ENCODE data around the gene CCDC71. TPM values are rescaled to one million over a fixed set of nuclear protein-coding genes. Genes with fewer than 3 reads are reported as not detected.

CCDC71 gene
- total and polyA plus RNA-seq, 9 of the 15 experiments (the other 6 are each of a cell fraction or from before 2014, with no cell fraction given), result 0.13 to 19.3 (median 14.3) TPM

DNA sequence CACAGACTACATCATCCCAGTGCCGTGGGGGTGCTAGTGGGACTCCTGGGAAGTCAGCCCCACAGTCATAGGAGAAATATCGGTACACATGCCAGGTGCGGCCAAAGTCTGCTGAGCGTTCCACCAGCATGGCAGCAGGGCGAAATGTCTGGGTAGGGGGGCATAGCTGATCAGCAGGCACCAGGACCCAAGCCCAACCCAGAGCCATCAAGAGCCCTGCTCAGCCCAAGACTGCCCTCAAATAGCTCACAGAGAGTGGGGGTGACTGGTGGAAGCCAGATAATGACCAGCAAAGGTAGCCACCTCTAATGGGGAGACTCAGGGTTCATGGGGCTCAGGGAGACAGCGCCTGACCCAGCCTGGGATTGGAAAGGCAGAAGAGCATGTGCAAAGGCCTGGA is 34.6 kb downstream of the CCDC71 start:
- Histone ChIP-seq H3K27me3 (ENCODE audit: control insufficient read depth in 2 of 2, insufficient read depth in 2 of 2, low read length in 2 of 2) (no peaks in the 10 kb centered on the region), H3K4me2 (ENCODE audit: insufficient read depth, low read length) (no peak overlapping the region), H3K36me3 (ENCODE audit: control insufficient read depth, insufficient read depth, low read length) (no peaks in the 10 kb centered on the region), H3K4me1 (replicated peaks in 1 of 2; ENCODE audit: control insufficient read depth in 2 of 2, insufficient read depth in 2 of 2, low read length in 2 of 2) (peaks cover 2 to 32% of the 10 kb centered on the region in 2 experiments; a peak in 4 of 5 replicates), H4K20me1 (replicated peaks; ENCODE audit: control insufficient read depth, insufficient read depth, low read length) (no peaks in the 10 kb centered on the region), H3K79me2 (ENCODE audit: control insufficient read depth, insufficient read depth, low read length) (no peaks in the 10 kb centered on the region; the same call in 2 of the 3 replicates), H2AFZ (ENCODE audit: low read depth, low read length) (no peak overlapping the region), H3K9me3 (replicated peaks; ENCODE audit: control insufficient read depth, insufficient read depth, low read depth, low read length) (no peaks in the 10 kb centered on the region), H3K9me1 (ENCODE audit: control insufficient read depth, insufficient read depth, low read length) (no peaks in the 10 kb centered on the region), H3K9ac (ENCODE audit: insufficient read depth in 1 of 2, low read depth in 2 of 2, low read length in 2 of 2) (peak overlapping the region in 1 of 2 experiments; percentile 56; a peak in 1 of 4 replicates), H3K4me3 (no peak overlapping the region), H3K27ac (ENCODE audit: extremely low read depth, low read depth, low read length) (no peak overlapping the region)
- ATAC-seq (no peak), FAIRE-seq (no peak), DNase-seq (ENCODE audit: extremely low read depth in 1 of 4, low spot score in 3 of 4) (no peak)
- WGBS (ENCODE audit: insufficient coverage, low coverage, missing lambda C conversion rate), result 87% methylated on average over 6 of the region's 6 CpGs
- ChIA-PET POLR2A (interaction anchor here (0.6 to 2.4 kb wide), 2 partner anchors 11 to 30 kb away, joined by 3 to 8 read pairs; partner anchors contain the start of gene USP19), CTCF (ENCODE audit: low intra/inter-chr PET ratio) (no interaction called here)
- TF ChIP-seq KLF16 (IDR thresholded peaks at IDR 0.05) (no peak), EZH2 (IDR thresholded peaks at IDR 0.05; ENCODE audit: borderline replicate concordance, low read depth, low read length) (no peak), HDAC6 (IDR thresholded peaks at IDR 0.05; ENCODE audit: low read depth, low read length) (no peak), ZNF324 (CRISPR knock-in tag; IDR thresholded peaks at IDR 0.05) (no peak), CHD4 (IDR thresholded peaks at IDR 0.05; ENCODE audit: insufficient read depth, insufficient replicate concordance, low read depth, low read length, poor library complexity, severe bottlenecking) (no peak), NBN (IDR thresholded peaks at IDR 0.05; ENCODE audit: low read depth) (no peak), GTF2F1 (IDR thresholded peaks at IDR 0.05; ENCODE audit: low read depth, low read length) (no peak), MYBL2 (IDR thresholded peaks at IDR 0.05; ENCODE audit: low read depth) (no peak), MYBL2 (CRISPR knock-in tag; IDR thresholded peaks at IDR 0.05; ENCODE audit: borderline replicate concordance) (no peak), RCOR1 (IDR thresholded peaks at IDR 0.05; ENCODE audit: borderline replicate concordance in 1 of 2, low read depth in 2 of 2, low read length in 2 of 2) (no peak)
- TF ChIP-seq, protein P1, sequence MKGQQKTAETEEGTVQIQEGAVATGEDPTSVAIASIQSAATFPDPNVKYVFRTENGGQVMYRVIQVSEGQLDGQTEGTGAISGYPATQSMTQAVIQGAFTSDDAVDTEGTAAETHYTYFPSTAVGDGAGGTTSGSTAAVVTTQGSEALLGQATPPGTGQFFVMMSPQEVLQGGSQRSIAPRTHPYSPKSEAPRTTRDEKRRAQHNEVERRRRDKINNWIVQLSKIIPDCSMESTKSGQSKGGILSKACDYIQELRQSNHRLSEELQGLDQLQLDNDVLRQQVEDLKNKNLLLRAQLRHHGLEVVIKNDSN (CRISPR knock-in tag; IDR thresholded peaks at IDR 0.05), result no peak
- TF ChIP-seq, protein P2, sequence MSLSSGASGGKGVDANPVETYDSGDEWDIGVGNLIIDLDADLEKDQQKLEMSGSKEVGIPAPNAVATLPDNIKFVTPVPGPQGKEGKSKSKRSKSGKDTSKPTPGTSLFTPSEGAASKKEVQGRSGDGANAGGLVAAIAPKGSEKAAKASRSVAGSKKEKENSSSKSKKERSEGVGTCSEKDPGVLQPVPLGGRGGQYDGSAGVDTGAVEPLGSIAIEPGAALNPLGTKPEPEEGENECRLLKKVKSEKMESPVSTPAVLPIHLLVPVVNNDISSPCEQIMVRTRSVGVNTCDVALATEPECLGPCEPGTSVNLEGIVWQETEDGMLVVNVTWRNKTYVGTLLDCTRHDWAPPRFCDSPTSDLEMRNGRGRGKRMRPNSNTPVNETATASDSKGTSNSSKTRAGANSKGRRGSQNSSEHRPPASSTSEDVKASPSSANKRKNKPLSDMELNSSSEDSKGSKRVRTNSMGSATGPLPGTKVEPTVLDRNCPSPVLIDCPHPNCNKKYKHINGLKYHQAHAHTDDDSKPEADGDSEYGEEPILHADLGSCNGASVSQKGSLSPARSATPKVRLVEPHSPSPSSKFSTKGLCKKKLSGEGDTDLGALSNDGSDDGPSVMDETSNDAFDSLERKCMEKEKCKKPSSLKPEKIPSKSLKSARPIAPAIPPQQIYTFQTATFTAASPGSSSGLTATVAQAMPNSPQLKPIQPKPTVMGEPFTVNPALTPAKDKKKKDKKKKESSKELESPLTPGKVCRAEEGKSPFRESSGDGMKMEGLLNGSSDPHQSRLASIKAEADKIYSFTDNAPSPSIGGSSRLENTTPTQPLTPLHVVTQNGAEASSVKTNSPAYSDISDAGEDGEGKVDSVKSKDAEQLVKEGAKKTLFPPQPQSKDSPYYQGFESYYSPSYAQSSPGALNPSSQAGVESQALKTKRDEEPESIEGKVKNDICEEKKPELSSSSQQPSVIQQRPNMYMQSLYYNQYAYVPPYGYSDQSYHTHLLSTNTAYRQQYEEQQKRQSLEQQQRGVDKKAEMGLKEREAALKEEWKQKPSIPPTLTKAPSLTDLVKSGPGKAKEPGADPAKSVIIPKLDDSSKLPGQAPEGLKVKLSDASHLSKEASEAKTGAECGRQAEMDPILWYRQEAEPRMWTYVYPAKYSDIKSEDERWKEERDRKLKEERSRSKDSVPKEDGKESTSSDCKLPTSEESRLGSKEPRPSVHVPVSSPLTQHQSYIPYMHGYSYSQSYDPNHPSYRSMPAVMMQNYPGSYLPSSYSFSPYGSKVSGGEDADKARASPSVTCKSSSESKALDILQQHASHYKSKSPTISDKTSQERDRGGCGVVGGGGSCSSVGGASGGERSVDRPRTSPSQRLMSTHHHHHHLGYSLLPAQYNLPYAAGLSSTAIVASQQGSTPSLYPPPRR (CRISPR knock-in tag; IDR thresholded peaks at IDR 0.05; ENCODE audit: borderline replicate concordance), result no peak
- TF ChIP-seq, protein P3, sequence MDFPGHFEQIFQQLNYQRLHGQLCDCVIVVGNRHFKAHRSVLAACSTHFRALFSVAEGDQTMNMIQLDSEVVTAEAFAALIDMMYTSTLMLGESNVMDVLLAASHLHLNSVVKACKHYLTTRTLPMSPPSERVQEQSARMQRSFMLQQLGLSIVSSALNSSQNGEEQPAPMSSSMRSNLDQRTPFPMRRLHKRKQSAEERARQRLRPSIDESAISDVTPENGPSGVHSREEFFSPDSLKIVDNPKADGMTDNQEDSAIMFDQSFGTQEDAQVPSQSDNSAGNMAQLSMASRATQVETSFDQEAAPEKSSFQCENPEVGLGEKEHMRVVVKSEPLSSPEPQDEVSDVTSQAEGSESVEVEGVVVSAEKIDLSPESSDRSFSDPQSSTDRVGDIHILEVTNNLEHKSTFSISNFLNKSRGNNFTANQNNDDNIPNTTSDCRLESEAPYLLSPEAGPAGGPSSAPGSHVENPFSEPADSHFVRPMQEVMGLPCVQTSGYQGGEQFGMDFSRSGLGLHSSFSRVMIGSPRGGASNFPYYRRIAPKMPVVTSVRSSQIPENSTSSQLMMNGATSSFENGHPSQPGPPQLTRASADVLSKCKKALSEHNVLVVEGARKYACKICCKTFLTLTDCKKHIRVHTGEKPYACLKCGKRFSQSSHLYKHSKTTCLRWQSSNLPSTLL (IDR thresholded peaks at IDR 0.05), result no peak
- no TSS peak for BruUV-seq (replicated peaks)
- in situ Hi-C loops (cut with MboI), result no loop called here
- intact Hi-C loops (cut with micrococcal nuclease), result no loop called here
